Esophagus squamous epithelium (tissue), 4 donors: Measurements from ENCODE around the gene SH2D6.

Experiments used
- CTCF ChIP-seq, 6 experiments: fragments of 450-650 bp in 4 of 6; fragments of 200-600 bp in 2 of 6; sonication (generic) in 2 of 6; IDR thresholded peaks; one replicate each; pipeline ENCODE4 v1.5.1; 2016 to 2019; ENCODE audit warnings: antibody characterized with exemption in 6 of 6, mild to moderate bottlenecking in 4 of 6, moderate library complexity in 4 of 6
- POLR2A ChIP-seq, 4 donors: fragments of 450-650 bp; IDR thresholded peaks; one replicate each; pipeline ENCODE4 v1.6.1; 2017; ENCODE audit warnings: antibody characterized with exemption in 4 of 4, mild to moderate bottlenecking in 4 of 4, moderate library complexity in 3 of 4

- TF ChIP-seq CTCF (IDR thresholded peaks at IDR 0.05) = no peak
- TF ChIP-seq POLR2A (IDR thresholded peaks at IDR 0.05) = no peak
These were observed 41.3 kb downstream of the SH2D6 start for GRCh38 chr2:85459771-85460170.
